GM18508 (cell line): Measurements from ENCODE around the gene RFTN1.

Experiments
- ATAC-seq: cut with Tn5 transposase; IDR thresholded peaks from one replicate; pipeline ENCODE4 v1.9.1; 2021; ENCODE audit warnings: moderate number of reproducible peaks; ENCODE audit not compliant: insufficient read depth, unreplicated experiment

The RFTN1 gene

DNA sequence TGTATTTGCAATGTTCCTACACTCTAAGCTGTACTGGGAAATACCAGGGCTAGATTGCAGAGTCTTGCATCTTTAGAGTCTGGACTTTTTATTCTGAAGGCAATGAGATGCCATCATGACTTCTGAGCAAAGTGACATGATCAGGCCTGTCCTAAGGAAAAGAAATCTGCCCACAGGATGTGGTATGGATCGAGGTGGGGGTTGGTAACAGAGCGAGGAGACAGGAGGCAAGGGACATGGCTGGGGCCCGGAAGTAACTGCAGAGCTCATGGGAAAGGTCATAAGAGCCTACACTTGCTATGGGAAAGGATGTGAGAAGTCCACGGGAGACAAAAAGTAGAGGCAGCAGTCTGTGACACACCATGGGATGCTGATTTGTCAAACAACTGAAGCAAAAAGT is 126.9 kb downstream of the RFTN1 start:
- ATAC-seq: no peak

DNA sequence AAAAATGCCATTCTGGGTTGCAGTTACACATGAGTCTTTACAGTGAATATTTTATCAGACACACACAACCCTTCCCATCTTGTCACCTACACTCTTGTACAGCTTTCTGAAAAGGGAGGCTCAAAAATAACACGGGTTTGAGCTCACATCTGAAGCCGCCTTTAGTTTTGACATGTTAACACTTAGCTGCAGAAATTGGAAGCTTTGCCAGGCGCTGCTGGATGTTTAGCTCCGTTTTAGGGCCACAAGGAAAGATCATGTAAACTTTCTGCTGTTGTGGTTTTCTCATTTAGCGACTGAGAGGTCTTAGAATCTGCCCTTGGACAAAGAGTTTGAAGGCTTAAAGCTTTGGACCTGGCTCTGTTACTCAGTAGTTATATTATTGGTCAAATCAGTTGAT is 128.3 kb downstream of the RFTN1 start:
- no peak for ATAC-seq

GRCh38 chr3:16383864-16384263 is 129.6 kb downstream of the RFTN1 start:
- no peak for ATAC-seq

- peak; percentile 39 for ATAC-seq
Observed at GRCh38 chr3:16382845-16383244, 130.7 kb downstream of the RFTN1 start.

GRCh38 chr3:16381426-16381825 is 132.1 kb downstream of the RFTN1 start:
- no peak for ATAC-seq

- no peak for ATAC-seq
Observed at GRCh38 chr3:16380421-16380820, 133.1 kb downstream of the RFTN1 start.

GRCh38 chr3:16379838-16380237 is 133.7 kb downstream of the RFTN1 start:
- no peak for ATAC-seq

DNA sequence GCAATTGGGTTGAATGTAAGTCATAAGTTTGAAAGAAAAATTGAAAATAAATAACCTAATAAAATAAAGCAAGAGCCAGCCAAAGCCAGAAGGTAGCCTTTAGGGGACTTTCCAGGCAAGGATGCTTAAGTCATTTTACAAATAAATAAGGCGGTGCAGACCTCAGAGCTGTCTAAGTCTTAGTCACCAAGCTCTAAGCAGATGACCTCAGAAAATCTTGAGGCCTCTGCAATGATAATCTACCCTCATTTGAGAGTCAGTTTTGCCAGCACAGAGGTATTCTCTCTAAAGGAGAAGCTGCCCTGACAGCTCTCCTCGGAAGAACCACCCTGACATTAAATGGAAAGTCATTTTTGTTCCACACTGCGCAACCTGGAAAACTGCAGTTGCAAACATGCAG is 134.6 kb downstream of the RFTN1 start:
- ATAC-seq: peak; percentile 41

GRCh38 chr3:16378415-16378814 is 135.1 kb downstream of the RFTN1 start:
- ATAC-seq: peak; percentile 3

DNA sequence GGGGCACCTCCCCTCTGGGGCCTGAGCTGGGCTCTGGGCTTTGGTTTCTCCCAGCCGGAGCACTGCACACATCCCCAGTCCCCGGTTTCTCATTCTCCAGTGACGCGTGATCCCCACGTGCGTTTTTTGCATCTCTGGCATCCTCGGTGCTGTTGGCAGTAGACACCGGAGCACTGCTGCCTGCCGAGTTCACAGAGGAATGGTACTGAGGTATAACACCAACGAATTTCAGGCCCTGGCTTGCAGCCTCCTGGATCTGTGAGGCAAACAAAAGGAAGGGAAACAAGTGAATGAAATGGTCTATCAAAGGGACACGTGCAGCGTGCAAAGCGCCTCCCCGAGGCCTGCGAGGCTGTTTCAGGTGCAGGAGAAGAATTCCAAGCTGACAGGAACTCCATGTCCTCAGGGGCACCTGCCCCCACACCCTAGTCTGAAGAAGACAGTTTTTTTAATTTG is 135.6 kb downstream of the RFTN1 start:
- no peak for ATAC-seq

DNA sequence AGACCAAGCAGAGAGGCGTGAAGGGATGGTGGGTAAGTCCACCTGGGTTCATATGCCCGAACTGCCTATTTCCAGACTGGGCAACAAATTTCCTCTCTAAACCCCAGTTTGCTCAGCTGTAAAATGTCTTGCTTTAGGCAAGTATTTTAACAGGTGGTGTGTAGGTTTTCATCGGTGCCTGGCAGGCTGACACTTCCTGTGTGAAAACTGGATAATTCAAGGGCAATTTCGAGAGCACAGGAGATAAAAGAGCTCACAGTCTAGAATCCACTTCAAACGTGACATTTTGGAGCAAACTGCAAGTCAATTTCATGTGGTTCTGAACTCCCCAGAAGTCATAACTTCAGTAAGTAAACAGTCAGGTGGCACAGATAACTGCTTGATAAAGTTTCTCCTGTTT is 136.3 kb downstream of the RFTN1 start:
- ATAC-seq: no peak

DNA sequence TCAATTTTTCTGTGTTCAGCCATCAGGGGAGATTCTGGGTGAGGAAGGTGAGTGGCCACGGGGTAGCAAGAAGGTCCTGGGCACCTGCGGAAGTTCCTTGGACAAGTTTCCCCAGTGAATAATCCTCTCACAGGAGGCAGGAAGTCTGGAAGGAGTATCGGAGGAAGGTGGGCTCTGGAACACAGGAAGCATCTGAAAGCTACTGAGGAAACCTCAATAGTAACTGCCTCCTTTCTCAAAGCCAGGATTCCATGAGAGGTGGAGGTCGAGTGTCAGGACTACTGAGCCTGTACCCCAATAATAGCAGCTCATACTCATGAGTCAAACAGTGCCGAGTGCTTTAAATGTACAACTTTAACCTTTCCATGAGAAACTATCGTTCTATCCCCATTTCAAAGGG is 137.6 kb downstream of the RFTN1 start:
- no peak for ATAC-seq

GRCh38 chr3:16374935-16375245 is 138.6 kb downstream of the RFTN1 start:
- ATAC-seq: no peak

GRCh38 chr3:16374047-16374934 is 139.2 kb downstream of the RFTN1 start:
- no peak for ATAC-seq

GRCh38 chr3:16373341-16373946 is 140.1 kb downstream of the RFTN1 start:
- no peak for ATAC-seq

GRCh38 chr3:16372362-16373292 is 140.9 kb downstream of the RFTN1 start:
- no peak for ATAC-seq

DNA sequence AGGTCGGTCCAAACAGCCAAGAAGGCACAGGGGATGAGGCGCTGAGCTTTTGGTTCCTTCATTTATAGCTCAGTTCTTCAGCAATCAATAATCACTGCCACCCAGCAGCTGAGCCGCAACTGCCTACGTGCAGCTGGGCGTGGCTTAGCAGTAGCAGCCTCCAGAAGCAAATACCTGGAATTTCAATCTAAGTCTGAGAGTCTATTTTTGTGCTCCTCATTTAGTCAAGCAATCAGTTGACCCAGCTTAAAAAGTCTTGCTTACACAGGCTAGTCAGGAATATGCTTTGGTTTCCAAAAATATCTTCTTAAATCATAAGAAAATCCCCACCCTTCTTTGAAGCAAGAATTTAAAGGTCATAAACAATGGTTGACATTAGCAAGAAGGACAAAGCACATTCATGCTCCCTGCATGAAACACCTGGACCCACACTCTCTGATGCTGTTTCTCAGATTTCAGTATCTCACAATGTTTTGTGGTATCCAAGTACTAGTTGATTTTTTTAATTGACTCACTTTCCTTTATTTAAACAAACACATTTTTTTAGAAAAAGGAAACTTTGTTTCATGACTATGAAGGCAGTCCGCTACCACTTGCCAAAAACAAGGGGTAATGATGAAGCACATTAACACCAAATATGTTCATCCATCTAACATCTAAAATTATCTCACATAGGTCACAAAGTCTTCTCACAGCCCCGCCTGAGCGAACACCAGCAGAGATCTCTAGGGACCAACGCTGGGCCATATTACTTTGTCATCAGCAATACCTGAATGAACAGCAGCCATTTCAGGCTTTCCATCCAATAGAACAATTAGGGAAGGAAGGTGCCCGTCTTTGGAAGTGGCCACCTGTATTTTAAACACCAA is 142.4 kb downstream of the RFTN1 start:
- no peak for ATAC-seq

- ATAC-seq: no peak
Observed at GRCh38 chr3:16370503-16370871, 143.0 kb downstream of the RFTN1 start.

DNA sequence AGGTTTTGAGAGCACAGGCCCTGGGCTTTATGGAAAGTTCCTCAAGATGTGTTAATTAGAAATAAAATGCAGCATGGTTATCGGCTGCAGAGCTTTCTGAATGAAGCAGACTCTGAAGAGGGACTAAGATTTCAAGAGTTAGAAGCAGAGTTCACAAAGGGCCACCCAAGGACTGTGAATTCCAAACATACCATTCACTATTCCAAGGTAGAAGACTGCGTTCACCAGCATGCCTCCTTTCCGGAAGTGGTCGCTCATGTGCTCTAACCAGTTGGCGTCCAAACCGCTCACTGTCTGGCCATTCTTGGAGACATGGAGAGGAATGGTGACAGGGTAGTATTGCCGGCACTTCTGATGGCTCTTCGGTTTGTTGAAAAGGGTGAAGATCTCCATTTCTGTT is 143.6 kb downstream of the RFTN1 start:
- ATAC-seq: no peak

DNA sequence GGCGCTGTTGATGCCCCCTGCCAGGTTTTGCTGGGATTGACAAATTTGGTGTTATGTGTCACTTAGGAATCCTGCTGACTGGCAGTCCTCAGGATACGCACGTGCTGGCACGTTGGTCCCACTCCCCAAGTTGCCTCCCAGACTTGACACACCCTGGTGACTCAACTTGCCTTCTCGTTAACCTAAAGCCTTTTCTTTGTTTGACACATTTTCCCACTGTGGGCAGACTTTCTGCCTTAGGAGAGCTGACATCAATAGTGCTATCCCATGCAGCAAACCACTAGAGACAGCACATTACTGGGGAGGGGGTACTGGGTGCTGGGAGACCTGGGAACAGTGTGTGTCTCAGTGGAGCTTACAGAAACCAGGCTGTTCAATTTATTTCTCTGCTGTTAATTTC is 144.2 kb downstream of the RFTN1 start:
- ATAC-seq: no peak
